ENCODE results near the gene PROCR.
"Not testable (repeated sequence)": the region's sequence is repeated elsewhere in the genome, so short reads cannot be mapped to it uniquely, and the experiment has no call there.

The PROCR gene

DNA sequence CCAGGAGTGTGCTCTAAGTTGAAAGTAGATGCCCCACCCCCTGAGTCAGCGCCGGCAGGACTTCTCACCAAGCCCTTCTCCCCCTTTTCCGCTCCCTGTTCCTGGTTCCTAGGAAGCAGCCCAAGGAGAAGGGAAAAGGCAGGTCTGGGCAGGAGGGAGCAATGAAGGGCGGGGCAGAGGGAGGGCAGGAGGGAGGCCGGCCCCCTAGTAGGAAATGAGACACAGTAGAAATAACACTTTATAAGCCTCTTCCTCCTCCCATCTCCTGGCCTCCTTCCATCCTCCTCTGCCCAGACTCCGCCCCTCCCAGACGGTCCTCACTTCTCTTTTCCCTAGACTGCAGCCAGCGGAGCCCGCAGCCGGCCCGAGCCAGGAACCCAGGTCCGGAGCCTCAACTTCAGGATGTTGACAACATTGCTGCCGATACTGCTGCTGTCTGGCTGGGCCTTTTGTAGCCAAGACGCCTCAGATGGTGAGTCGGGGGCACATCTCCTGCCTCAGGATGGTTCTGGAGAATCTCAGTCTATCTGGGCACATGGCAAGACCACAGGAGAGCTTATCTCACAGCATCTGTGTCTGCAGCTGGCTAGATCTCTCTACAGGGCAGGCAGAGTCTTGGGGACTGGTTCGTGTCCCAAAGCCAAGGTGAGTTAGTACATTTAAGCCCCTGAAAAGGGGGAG is at the start of gene PROCR:
PROCR (plus strand) TSS at position 320 of the 681 bp plus-strand sequence; CDS start at position 403, 83 bp downstream.
- DNase-seq, result peak in 34 of 51 donors; percentile 1 to 58 (median 28)

DNA sequence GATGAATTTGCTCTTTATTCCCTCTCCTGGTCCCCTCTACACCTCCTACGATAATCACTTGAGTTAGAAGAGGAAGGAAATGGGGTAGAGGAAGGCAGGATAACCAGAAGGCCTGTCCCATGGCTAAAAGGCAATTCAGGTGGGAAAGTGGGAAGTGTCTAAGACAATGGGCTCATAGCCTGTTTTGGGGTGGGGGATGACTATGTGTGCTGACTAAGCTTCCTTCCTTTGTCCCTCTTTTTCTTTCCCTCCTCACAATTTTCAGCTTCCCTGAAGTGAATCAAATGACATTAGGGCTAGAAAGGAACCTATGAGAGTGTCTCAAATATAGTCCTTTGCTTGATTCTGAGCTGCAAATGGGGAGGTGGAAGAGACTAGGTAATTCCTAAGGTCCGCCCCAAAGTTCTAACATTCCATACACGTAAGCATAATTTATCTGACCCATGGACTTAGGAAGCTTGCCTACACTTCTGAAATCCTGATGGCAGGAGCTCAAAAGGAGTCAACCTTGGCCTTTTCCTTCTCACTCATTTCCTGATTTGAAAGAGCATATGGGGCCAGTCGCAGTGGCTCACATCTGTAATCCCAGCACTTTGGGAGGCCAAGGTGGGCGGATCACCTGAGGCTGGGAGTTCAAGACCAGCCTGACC is 49.0 kb upstream of the PROCR start:
- DNase-seq, result no peak

- no peak for DNase-seq
Measured at GRCh38 chr20:35125753-35126152, 46.1 kb upstream of the PROCR start.

DNA sequence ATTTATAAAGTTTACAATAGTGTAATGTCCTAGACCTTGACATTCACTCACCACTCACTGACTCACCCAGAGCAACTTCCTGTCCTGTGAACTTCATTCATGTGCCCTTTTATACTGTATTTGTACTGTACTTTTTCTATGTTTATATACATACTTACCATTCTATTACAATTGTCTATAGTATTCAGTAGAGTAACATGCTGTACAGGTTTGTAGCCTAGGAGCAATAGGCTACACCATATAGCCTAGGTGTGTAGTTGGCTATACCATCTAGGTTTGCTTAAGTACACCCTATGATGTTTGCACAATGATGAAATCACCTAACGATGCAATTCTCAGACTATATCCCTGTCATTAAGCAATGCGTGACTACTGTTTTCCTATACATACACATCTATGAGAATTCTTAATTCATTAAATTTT is 42.2 kb upstream of the PROCR start:
- DNase-seq, result no peak

DNA sequence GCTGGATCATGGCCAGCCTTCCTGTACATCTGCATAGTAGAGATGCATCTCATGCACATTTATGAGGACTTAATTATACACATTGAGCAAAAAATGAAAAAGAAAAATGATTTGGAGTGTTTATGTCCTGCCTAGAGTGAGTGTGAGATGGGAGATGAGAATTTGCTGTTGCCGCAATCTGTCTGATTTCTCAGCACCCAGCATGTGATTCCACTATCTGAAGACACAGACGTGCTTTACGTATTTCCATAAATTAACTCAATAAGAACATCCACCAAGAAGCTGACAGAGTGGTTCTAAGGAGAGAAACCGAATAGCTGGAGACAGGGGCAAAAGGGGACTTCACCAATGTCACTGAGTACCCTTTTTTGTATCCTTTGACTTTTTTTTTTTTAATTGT is 39.9 kb upstream of the PROCR start:
- DNase-seq, result no peak

GRCh38 chr20:35133031-35133430 is 38.8 kb upstream of the PROCR start:
- no peak for DNase-seq

- no peak for DNase-seq
Measured at GRCh38 chr20:35133735-35134134, 38.1 kb upstream of the PROCR start.

DNA sequence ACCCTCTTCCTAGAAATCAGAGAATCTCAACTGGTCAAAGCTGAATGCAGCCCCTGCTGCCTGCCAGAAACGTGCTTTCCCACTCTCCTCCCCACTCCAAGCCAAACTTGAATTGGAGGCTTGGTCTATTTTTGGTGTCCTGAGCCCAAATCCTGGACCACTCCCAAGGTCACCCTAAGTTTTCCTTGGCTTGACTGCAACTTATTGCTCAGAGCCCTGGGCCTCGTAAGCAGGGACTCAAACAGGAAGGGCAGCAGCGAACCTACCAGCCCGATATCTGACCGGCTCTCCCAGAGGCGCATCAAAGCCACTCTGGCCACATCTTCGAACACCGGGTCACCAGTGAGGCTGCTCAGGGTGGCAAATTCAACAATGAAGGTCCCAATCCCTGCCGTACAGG is 37.4 kb upstream of the PROCR start:
- no peak for DNase-seq

DNA sequence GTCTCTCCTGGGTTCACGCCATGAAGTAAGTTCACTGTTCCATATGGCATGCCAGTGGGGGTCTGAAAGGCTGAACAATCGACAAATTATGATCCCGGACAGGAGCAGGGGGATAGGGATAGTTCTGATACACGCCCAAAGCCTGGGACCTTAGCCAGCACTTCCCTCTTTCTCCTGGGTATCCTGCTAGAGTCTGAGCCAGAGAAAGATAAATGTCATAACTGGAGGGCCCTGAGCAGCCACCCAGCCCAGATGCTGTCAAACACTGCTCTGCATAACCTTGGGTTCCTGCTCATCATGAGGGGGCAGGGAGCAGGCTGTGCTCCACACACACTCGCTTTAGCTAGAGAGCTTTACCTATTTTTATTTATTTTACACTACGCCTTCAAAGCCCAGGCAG is 37.0 kb upstream of the PROCR start:
- no peak for DNase-seq

DNA sequence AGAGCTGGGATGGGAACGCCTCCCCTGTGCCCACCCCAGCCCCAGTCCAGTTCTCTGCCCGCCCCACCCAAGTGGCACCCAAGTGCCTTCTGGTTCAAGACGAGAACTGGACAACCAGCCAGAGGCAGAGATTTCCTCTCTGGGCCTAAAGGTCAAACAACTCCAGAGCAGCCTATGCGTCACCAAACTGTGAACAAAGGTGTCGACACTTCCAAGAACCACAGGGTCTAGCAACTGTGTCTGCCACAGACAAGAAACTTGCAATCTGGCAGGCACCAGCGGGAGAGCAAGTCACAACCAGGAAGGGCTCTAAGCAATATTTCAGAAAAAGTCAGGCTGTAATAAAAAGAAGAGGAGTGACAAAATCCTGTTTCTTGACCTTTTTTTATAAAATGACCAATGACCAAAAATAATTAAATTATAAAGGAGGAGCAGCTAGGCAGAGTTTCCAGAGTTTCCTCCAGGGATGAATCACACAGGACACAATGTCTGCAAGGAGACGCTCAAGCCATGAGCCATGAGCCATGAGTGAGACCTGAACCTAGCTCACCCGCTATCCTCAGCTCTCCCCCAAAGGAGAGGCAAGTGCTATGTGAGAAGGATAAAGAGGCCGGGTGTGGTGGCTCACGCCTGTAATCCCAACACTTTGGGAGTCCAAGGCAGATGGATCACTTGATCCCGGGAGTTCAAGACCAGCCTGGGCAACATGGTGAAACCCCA is 35.8 kb upstream of the PROCR start:
- no peak for DNase-seq

DNA sequence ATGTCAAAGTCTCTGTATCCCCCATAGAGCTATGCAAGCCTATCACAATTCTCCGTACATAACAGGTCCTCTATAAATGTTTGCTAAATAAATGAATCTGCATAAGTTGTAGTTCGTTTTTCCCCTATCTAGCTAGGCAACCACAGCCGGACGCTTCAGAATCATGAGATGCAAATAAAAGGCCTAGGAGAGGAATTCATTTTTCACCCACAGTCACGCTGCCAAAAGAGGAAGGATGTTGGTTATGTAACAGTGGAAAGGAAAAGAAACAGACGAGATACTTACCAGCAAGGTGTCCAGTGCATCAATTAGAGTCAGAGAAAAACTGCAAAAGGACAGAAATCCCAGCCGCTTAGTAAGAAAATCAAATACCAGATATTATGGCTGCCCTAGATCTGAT is 27.2 kb upstream of the PROCR start:
- no peak for DNase-seq

DNA sequence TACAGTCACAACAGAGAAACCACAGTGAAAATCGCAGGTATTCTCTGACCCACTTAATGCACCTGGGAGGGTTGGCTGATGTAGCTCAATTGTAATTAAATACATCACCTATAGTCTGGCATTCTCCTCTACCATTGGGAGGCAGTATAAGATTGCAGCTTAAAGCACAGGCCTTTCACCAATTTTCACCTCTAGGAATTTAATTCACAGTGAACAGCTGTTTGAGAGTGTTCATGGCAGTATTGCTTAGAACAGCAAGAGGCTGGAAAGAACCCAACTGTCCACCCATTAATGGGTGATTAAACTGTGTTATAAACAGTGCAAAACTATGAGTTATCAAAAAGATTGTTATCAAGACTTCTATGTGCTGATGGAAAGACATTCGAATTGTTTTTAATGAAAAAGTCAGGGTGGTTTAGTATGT is 26.7 kb upstream of the PROCR start:
- DNase-seq, result peak in 3 of 51 donors; percentile 6 to 18 (median 6)

GRCh38 chr20:35146299-35146919 is 25.5 kb upstream of the PROCR start:
- peak in 8 of 51 donors; percentile 2 to 38 (median 10) for DNase-seq

- DNase-seq, result peak; percentile 47 to 96 (median 88)
Measured at GRCh38 chr20:35146920-35147574, 24.8 kb upstream of the PROCR start, which contains the start of gene EDEM2. EDEM2 (minus strand) TSS chr20:35147336; CDS start chr20:35147258, 78 bp downstream.

DNA sequence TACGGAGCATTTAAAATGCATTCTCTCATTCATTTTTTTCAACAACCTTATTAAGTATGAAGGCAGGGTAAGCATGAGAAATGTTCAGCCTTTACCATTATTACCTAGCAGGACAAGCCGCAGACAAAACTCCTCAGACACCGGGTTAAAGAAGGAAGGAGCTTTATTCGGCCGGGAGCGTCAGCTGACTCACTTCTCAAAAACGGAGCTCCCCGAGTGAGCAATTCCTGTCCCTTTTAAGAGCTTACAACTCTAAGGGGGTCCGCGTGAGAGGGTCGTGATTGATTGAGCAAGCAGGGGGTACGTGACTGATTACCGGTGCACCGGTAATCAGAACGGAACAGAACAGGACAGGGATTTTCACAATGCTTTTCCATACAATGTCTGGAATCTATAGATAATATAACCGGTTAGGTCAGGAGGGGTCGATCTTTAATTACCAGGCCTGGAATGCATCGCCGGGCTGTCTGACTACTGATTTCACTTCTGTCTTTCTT is 24.2 kb upstream of the PROCR start:
- peak in 13 of 51 donors; percentile 1 to 37 (median 13) for DNase-seq

DNA sequence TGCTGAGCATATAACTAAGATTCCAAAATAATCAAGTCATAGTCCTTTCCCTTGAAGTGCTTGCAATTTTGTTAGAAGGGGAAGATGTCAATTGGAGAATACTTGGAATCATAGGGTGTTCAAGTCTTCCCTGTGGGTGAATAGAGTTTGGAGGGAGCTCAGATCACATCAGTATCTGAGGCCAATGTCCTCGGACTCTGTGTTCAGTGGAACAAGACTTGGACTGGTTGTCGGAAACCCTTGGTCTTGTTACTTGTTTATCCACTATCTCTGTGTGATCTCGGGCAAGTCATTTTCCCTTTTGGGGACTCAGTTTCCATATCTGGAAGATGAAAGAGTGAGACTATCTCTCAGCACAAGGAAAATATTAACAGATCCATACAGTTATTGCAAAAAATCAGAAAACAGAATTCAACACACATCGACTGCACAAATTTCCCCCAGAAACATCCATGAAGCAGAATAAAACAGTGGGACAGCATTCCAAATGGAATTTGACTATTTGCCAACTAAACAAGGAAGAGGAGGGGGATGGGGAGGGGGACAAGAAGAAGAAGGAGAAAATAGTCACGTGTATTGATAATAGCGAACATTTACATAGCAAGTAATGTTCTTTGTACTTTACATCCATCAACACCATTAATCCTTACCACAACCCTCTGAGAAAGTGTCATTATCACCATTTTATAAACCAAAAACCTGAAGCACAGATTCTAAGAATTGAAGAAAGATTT is 20.9 kb upstream of the PROCR start:
- no peak for DNase-seq

DNA sequence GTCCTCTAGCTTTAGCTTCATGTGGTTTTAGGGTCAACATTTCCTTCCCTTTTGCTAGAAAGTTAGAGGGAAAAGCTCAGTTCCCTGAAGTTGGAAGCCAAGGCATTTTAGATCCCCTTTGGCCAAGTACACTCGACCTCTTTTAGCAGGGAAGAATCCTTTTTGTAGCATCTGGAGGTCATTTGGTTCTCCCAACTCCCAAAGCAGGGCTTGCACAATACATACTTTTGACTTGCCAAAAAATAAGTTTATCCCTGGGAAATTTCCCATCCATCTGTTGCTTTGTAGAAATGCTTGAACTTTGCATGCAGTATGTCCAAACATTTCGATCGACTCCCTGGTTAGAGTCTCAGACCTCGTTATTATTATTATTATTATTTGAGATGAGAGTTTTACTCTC is 20.1 kb upstream of the PROCR start:
- DNase-seq, result no peak

- DNase-seq, result no peak
Measured at GRCh38 chr20:35155936-35156335, 15.9 kb upstream of the PROCR start.

DNA sequence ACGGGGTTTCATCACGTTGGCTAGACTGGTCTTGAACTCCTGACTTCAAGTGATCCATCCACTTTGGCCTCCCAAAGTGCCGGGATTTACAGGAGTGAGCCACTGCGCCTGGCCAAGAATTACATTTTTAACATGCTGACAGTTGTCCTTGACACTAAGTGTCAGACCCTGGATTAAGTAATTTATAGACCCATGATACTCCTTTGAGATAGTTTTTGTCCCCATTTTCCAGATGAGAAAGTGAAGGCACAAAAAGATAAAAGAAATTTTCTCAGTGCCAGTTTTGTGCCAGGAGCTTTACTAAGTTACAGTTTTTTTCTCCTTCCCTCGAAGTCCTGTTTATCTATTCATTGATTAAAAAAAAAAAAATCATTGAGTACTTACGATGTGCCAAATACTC is 14.9 kb upstream of the PROCR start:
- DNase-seq, result no peak

- DNase-seq, result not testable (repeated sequence)
Measured at GRCh38 chr20:35160341-35160740, 11.5 kb upstream of the PROCR start.

Data from hypothalamus (tissue), 51 donors.